Measurements from ENCODE around the gene PKNOX2. TPM values are rescaled to one million over a fixed set of nuclear protein-coding genes. Genes with fewer than 3 reads are reported as not detected.

Gene PKNOX2
- total RNA-seq, 1 donor: 0.86 TPM

- TF ChIP-seq CTCF (IDR thresholded peaks at IDR 0.05; ENCODE audit: insufficient read depth, low read depth, low read length): no peak
- DNase-seq (ENCODE audit: low read depth): no peak
- no peak overlapping the region for H3K4me3 ChIP-seq (ENCODE audit: low read depth, low read length)
Measured at GRCh38 chr11:125443767-125444311, 279.3 kb downstream of the PKNOX2 start.

- H3K4me3 ChIP-seq (ENCODE audit: low read depth, low read length): no peak overlapping the region
- TF ChIP-seq CTCF (IDR thresholded peaks at IDR 0.05; ENCODE audit: insufficient read depth, low read depth, low read length): no peak
- DNase-seq (ENCODE audit: low read depth): no peak
Measured at GRCh38 chr11:125445731-125446130, 281.2 kb downstream of the PKNOX2 start.

- no peak for DNase-seq (ENCODE audit: low read depth)
- no peak overlapping the region for H3K4me3 ChIP-seq (ENCODE audit: low read depth, low read length)
- TF ChIP-seq CTCF (IDR thresholded peaks at IDR 0.05; ENCODE audit: insufficient read depth, low read depth, low read length): no peak
Measured at GRCh38 chr11:125446279-125446678, 281.7 kb downstream of the PKNOX2 start.

- no peak for TF ChIP-seq CTCF (IDR thresholded peaks at IDR 0.05; ENCODE audit: insufficient read depth, low read depth, low read length)
- DNase-seq (ENCODE audit: low read depth): no peak
- no peak overlapping the region for H3K4me3 ChIP-seq (ENCODE audit: low read depth, low read length)
Measured at GRCh38 chr11:125447721-125448120, 283.2 kb downstream of the PKNOX2 start.

- DNase-seq (ENCODE audit: low read depth): no peak
- H3K4me3 ChIP-seq (ENCODE audit: low read depth, low read length): no peak overlapping the region
- no peak for TF ChIP-seq CTCF (IDR thresholded peaks at IDR 0.05; ENCODE audit: insufficient read depth, low read depth, low read length)
Measured at GRCh38 chr11:125448136-125448535, 283.6 kb downstream of the PKNOX2 start.

GRCh38 chr11:125449565-125449964, 285.0 kb downstream of the PKNOX2 start:
- no peak for TF ChIP-seq CTCF (IDR thresholded peaks at IDR 0.05; ENCODE audit: insufficient read depth, low read depth, low read length)
- H3K4me3 ChIP-seq (ENCODE audit: low read depth, low read length): no peak overlapping the region
- no peak for DNase-seq (ENCODE audit: low read depth)

Measured in fibroblast of villous mesenchyme (primary cell).